ENCODE measurements around the gene CCL27.
"Not testable (repeated sequence)": the region's sequence is repeated elsewhere in the genome, so short reads cannot be mapped to it uniquely, and the experiment has no call there.

The CCL27 gene

GRCh38 chr9:34651321-34651720, 11.1 kb downstream of the CCL27 start:
- no peak for DNase-seq (ENCODE audit: low spot score)

DNA sequence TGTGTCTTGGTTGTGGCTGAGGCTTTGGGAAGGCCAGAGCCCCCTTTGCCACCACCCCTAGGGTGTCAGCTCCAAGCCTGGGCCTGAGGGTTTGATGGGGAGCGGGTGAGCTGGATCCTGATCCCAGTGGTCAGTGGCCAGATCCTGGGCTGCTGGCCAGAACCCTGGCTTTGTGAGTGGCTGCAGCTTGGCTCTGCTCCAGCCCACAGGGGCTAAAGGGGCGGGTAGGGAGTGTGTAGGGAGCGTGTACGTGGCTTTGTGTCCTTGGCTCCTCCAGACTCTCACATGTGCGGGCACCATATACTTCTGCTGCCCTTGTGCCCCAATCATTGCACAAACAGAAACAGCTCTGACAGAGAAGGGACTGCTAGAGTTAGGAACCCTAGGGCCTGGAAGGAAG, 11.6 kb downstream of the CCL27 start:
- DNase-seq (ENCODE audit: low spot score): no peak

- no peak for DNase-seq (ENCODE audit: low spot score)
Measured at GRCh38 chr9:34648673-34649072, 13.8 kb downstream of the CCL27 start.

DNA sequence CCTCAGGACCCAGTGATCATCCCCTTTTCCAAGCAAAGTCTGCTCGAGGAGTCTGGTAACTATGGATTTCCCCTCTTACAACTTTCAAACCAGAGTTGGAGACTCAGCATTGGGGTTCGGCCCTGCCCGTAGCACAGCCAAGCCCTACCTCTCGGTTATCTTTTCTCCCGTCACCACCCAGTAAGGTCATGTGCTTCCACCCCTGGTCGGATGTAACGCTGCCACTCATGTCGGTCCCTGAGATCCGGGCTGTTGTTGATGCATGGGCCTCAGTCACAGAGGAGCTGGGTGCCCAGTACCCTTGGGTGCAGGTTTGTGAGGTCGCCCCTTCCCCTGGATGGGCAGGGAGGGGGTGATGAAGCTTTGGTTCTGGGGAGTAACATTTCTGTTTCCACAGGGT, 14.8 kb downstream of the CCL27 start:
- DNase-seq (ENCODE audit: low spot score): no peak

- DNase-seq (ENCODE audit: low spot score): no peak
Measured at GRCh38 chr9:34647084-34647403, 15.4 kb downstream of the CCL27 start.

DNA sequence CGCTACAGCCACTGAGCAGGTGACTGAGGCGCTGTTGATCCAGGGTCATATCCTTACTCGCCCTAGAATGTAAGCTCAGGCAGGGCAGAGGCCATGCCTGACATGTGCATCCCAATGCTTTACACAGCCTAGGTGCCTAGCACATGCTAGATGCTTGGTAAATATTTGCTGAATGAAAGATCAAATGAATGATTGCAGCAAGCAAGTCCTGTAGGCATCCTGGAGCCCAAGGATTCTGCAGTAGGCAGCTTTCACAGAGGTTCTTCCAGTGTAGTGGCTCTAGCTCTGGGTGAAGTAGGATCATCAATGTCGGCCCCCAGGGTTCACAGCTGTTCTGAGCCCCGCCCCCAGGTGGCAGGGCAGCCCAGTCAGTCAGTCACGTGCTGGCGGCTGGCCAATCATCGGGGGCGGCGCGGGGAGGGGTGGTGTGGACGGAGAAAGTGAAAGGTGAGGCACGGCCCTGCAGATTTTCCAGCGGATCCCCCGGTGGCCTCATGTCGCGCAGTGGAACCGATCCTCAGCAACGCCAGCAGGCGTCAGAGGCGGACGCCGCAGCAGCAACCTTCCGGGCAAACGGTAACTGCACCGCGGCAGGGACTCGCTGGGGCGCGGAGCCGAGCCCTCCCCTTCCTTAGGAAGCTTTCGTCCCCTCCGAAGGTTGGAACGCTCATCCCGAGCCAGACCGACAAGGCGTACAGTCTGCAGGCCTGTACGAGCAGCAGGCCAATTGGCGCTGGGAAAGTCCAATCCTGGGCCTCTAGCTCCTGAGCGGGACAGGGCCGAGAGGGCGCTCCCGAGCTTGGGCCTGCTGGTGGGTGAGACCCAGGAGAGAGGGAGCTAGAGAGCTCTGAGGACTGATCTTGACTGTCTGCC, 16.0 kb downstream of the CCL27 start, which contains the start of gene GALT:
GALT (plus strand) TSS at position 465 of the 873 bp plus-strand sequence; CDS start at position 495, 30 bp downstream.
- peak; percentile 94 for DNase-seq (ENCODE audit: low spot score)

- DNase-seq (ENCODE audit: low spot score): no peak
Measured at GRCh38 chr9:34644766-34645314, 17.6 kb downstream of the CCL27 start.

DNA sequence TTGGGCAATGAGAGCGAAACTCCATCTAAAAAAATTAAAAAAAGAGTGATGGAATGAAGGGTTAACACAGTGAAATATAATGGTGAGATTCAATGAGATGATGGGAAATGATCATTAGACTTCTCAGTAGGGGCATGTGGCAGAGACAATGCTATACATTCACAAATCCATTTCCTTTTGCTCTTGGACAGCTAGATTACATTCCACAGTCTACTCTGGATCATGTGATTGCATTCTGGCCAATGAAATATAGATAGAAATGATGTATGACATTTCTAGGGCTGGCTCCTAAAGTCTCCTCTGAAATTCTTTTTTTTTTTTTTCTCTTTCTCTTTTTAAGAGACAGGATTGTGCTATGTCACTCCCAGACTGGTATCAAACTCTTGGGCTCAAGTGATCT, 19.8 kb downstream of the CCL27 start:
- DNase-seq (ENCODE audit: low spot score): no peak

GRCh38 chr9:34639322-34639721, 23.1 kb downstream of the CCL27 start:
- DNase-seq (ENCODE audit: low spot score): not testable (repeated sequence)

DNA sequence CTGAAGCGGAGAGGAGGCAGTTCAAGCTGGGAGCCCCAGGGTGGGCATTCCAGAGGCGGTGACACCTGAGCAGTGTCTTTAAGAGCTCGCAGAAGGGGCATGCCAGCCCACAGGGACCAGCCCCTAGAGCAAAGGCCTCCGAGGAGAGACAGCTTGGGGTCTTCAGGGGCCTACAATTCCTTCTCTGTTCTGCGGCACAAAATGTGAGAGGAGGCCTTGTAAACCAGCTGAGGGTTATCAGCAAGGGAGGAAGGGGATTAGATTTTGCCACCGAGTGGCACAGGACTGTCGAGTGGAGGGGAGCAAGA, 24.4 kb downstream of the CCL27 start:
- no peak for DNase-seq (ENCODE audit: low spot score)

GRCh38 chr9:34637356-34638137, 24.9 kb downstream of the CCL27 start, which contains the start of gene SIGMAR1:
TSS of gene SIGMAR1 (minus strand) at chr9:34637787. CDS start at chr9:34637697, 90 bp downstream.
- DNase-seq (ENCODE audit: low spot score): peak; percentile 95

- DNase-seq (ENCODE audit: low spot score): no peak
Measured at GRCh38 chr9:34636791-34637355, 25.6 kb downstream of the CCL27 start.

- no peak for DNase-seq (ENCODE audit: low spot score)
Measured at GRCh38 chr9:34635556-34635955, 26.9 kb downstream of the CCL27 start.

GRCh38 chr9:34634551-34635248, 27.8 kb downstream of the CCL27 start:
- no peak for DNase-seq (ENCODE audit: low spot score)

GRCh38 chr9:34633851-34634550, 28.5 kb downstream of the CCL27 start:
- peak; percentile 74 for DNase-seq (ENCODE audit: low spot score)

DNA sequence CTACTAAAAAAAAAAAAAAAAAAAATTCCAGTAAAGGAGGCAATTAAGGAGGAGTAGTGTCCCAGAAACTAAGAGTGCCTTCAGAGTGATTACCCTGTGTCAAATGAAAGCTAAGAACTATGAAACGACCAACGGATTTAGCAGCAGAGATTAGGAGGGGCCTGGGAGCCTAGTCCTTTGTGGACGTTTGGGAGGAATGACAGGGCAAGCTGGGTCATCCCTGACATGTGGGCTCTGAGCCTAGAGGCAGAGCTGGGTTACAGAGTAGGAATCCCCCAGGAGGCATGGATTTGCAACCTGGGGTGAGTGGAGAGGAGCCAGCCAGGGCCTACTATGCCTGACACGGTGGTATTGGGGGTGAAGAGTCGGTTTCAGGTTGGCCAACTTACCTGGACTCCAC, 29.3 kb downstream of the CCL27 start:
- DNase-seq (ENCODE audit: low spot score): no peak

DNA sequence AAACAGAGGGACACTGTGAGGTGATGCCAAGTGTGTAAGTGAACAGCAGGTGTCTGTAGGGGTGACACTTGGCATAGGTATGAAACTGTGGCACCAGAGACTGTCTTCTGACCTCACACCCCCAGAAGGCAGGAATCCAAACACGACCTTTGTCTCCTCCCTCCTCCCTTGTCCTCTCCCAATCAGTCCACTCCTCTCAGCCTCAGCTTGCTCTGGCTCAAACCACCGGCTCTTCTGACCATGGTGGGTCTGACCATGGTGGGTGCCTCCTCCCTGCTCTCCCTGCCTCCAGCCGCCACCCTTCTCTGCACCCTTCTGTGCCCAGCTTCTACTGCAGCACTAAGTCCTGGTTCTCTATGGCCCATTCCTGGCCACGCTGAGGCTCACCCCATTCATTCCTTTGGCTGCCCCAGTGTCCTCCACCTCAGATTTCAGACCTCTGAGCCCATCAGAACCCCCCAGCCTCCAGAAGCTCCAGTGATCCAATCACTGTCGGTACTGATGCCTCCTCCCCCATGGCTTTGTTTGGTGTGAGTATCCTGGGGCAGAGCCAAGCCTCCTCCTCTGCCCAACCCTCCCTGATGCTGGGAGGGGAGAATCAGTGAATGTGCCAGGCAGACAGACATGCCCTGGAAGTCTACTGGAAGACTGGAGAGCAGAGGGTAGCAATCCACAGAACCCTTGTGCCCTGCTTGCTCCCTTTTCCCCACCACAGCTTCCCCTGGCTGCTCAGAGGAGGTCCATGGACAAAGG, 31.9 kb downstream of the CCL27 start:
- no peak for DNase-seq (ENCODE audit: low spot score)

DNA sequence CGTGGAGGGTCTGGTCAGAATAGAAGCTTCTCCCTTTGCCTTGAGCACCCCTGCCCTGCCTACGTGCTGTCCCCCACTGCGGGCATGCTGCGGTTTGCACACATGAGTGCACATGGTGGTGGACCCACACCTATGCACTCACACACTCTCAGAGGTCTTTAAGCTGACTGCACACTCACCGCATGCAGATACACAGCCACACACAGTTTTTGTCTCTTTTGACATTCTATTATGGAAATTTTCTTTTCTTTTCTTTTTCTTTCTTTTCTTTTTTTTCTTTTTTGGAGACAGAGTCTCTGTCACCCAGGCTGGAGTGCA, 33.0 kb downstream of the CCL27 start:
- no peak for DNase-seq (ENCODE audit: low spot score)

DNA sequence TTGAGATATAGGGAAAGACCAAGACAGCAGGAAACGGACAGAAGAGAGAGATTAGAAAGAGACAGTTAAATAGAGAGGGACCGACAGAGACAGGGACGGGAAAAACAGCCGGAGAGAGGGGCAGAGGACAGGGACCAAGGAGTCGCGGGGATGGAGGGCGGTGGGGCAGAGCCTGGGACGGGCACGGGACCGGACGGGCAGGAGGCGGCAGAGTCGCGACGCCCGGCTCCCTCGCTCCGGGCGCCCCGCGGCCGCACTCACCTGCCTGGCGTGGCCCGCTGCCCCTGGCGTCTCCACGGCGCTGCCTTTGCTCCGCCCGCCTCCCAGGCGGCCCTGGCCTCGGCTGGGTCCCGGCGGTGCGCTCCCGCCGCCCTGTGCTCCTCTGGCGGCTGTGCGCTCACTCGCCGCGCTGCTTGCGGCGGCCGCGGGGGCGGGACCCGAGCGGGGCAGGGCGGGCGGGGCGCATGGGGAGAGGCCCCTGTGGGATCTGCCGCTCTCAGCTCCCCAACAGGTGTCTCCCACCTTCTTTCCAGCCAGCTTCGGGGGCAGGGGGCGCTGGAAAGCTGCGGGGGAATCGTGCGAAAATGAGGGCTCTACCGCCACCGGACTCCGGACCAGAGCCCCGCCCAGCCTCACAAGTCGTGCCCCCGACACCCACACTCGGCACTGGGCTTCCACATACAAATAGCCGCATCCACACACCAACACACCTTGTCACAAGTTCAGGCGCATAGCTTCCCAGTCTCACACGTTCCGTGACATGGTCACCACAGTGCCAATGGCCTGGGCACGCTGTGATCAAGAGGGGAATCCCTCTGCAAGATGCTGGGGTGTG, 33.6 kb downstream of the CCL27 start, which contains the start of gene ARID3C:
ARID3C (minus strand) TSS at position 411 of the 835 bp plus-strand sequence. CDS start 1,052 bp downstream, outside the sequence.
- no peak for DNase-seq (ENCODE audit: low spot score)

Data from SK-N-DZ (cell line).